SKM-1 treated with dmso at 0.1 percent for 144 hours (cell line): Measurements from ENCODE around the gene SNX5.
A peak's percentile ranks its signal among the peaks of the same experiment; 100 is the strongest.

Source experiments
- DNase-seq: peaks from one replicate; lab custom pipeline; 2025; ENCODE audit not compliant: unreplicated experiment; lab: John Stamatoyannopoulos, UW

SNX5 gene

GRCh38 chr20:17993546-17993945, 25.0 kb upstream of the SNX5 start:
- no peak for DNase-seq

GRCh38 chr20:17992847-17993513, 24.4 kb upstream of the SNX5 start:
- no peak for DNase-seq

- DNase-seq: no peak
Observed at GRCh38 chr20:17992224-17992637, 23.6 kb upstream of the SNX5 start.

- no peak for DNase-seq
Observed at GRCh38 chr20:17990278-17990972, 21.8 kb upstream of the SNX5 start.

- no peak for DNase-seq
Observed at GRCh38 chr20:17987988-17988387, 19.4 kb upstream of the SNX5 start.

- DNase-seq: no peak
Observed at GRCh38 chr20:17985388-17986018, 16.9 kb upstream of the SNX5 start.

- no peak for DNase-seq
Observed at GRCh38 chr20:17976305-17976704, 7.7 kb upstream of the SNX5 start.

- no peak for DNase-seq
Observed at GRCh38 chr20:17972121-17972520, 3.5 kb upstream of the SNX5 start.

GRCh38 chr20:17971300-17972013, 2.9 kb upstream of the SNX5 start:
- DNase-seq: no peak

- peak; percentile 79 for DNase-seq
Observed at GRCh38 chr20:17969884-17970409, 1.4 kb upstream of the SNX5 start.

- DNase-seq: no peak
Observed at GRCh38 chr20:17969278-17969883, 787 bp upstream of the SNX5 start.

GRCh38 chr20:17967521-17968365, 851 bp downstream of the SNX5 start:
- no peak for DNase-seq

- no peak for DNase-seq
Observed at GRCh38 chr20:17966432-17967310, 1.9 kb downstream of the SNX5 start.

GRCh38 chr20:17965042-17965697, 3.4 kb downstream of the SNX5 start:
- DNase-seq: no peak

GRCh38 chr20:17964632-17965031, 4.0 kb downstream of the SNX5 start:
- no peak for DNase-seq

GRCh38 chr20:17964073-17964472, 4.5 kb downstream of the SNX5 start:
- no peak for DNase-seq

- no peak for DNase-seq
Observed at GRCh38 chr20:17963114-17963897, 5.3 kb downstream of the SNX5 start.

GRCh38 chr20:17961587-17961940, 7.0 kb downstream of the SNX5 start:
- DNase-seq: no peak
